DND-41 (cell line): Measurements from ENCODE around the gene CDYL2.

Source experiments
- CTCF ChIP-seq: IDR thresholded peaks from 2 replicates; pipeline ENCODE4 v1.5.1; 2012; ENCODE audit warnings: borderline replicate concordance, low read length, moderate library complexity, mild to moderate bottlenecking; ENCODE audit not compliant: poor library complexity, severe bottlenecking; ENCODE audit errors: extremely low read depth
- EZH2 ChIP-seq: IDR thresholded peaks from 3 replicates; pipeline ENCODE4 v1.6.1; 2012; ENCODE audit warnings: borderline replicate concordance, low read depth, mild to moderate bottlenecking, moderate library complexity, low read length, inconsistent platforms; ENCODE audit not compliant: severe bottlenecking

- no peak for TF ChIP-seq CTCF
- no peak for TF ChIP-seq EZH2
Observed at GRCh38 chr16:80846275-80846674, 41.9 kb upstream of the CDYL2 start.
